Peyer's patch (tissue), 4 donors: ENCODE measurements around the gene ANKRD2.

Experiments
- CTCF ChIP-seq, 6 experiments: fragments of 450-650 bp in 4 of 6; fragments of 200-600 bp in 2 of 6; sonication (generic) in 1 of 6; IDR thresholded peaks; one replicate each; pipeline ENCODE4 v1.5.1; 2017 to 2019; ENCODE audit warnings: antibody characterized with exemption in 6 of 6, mild to moderate bottlenecking in 3 of 6, moderate library complexity in 1 of 6
- POLR2A ChIP-seq, 2 donors: fragments of 450-650 bp; IDR thresholded peaks; one replicate each; pipeline ENCODE4 v1.5.1; 2017; ENCODE audit warnings: antibody characterized with exemption in 2 of 2, mild to moderate bottlenecking in 2 of 2, moderate library complexity in 2 of 2

DNA sequence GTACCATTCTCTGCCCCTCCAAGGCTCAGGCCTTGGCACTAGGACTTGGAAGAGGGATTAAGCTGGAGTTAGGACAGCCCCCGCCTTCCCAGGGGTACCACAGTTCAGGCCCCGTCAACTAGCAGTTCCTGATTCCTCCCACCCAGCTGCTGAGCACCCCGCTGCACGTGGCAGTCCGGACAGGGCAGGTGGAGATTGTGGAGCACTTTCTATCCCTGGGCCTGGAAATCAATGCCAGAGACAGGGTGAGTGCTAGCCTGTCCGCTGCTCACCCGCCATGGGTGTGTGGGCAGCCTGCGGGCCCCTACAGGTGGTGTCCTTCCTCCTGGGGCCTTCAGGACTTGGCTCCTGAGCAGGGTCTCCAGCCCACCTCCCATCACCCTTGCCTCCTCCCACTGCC lies 9.6 kb downstream of the ANKRD2 start:
- TF ChIP-seq CTCF (IDR thresholded peaks at IDR 0.05) (no peak), POLR2A (IDR thresholded peaks at IDR 0.05) (no peak)
